ENCODE measurements around the gene PROM1.

PROM1 gene

GRCh38 chr4:15928883-15929282 lies 154.9 kb downstream of the PROM1 start:
- no peak for TF ChIP-seq CTCF (IDR thresholded peaks at IDR 0.05)
- H3K27me3 ChIP-seq, result no peaks in the 10 kb centered on the region
- intact Hi-C loops (cut with DNase I; ENCODE audit: low total_unique reads), result no loop called here

GRCh38 chr4:15926486-15926885 lies 157.3 kb downstream of the PROM1 start:
- TF ChIP-seq CTCF (IDR thresholded peaks at IDR 0.05), result no peak
- Histone ChIP-seq H3K36me3 (no peaks in the 10 kb centered on the region), H3K4me1 (no peaks in the 10 kb centered on the region), H3K9me3 (no peaks in the 10 kb centered on the region), H3K27ac (no peak overlapping the region), H3K4me3 (no peak overlapping the region), H3K27me3 (no peaks in the 10 kb centered on the region)
- DNase-seq, result no peak
- intact Hi-C loops (cut with DNase I; ENCODE audit: low total_unique reads), result no loop called here

More at GRCh38 chr4:15928883-15929282, 154.9 kb downstream of the PROM1 start:
- H3K4me1 ChIP-seq, result no peaks in the 10 kb centered on the region
- no peak for DNase-seq
- no peaks in the 10 kb centered on the region for H3K9me3 ChIP-seq
- H3K27ac ChIP-seq, result no peak overlapping the region
- H3K4me3 ChIP-seq, result no peak overlapping the region
- no peaks in the 10 kb centered on the region for H3K36me3 ChIP-seq

- Histone ChIP-seq H3K27ac (no peak overlapping the region), H3K4me3 (no peak overlapping the region), H3K4me1 (peaks cover 0 to 4% (median 2%) of the 10 kb centered on the region in 4 donors), H3K9me3 (no peaks in the 10 kb centered on the region), H3K27me3 (no peaks in the 10 kb centered on the region), H3K36me3 (no peaks in the 10 kb centered on the region)
- no peak for TF ChIP-seq CTCF (IDR thresholded peaks at IDR 0.05)
- intact Hi-C loops (cut with DNase I; ENCODE audit: low total_unique reads), result no loop called here
- DNase-seq, result no peak
These were observed 158.0 kb downstream of the PROM1 start for GRCh38 chr4:15925830-15926229.

- H3K27me3 ChIP-seq, result no peaks in the 10 kb centered on the region
These were observed 162.3 kb downstream of the PROM1 start for GRCh38 chr4:15921592-15921932.

GRCh38 chr4:15920723-15921591 lies 162.9 kb downstream of the PROM1 start:
- Histone ChIP-seq H3K9me3 (no peaks in the 10 kb centered on the region), H3K36me3 (no peaks in the 10 kb centered on the region), H3K4me3 (no peak overlapping the region), H3K27me3 (no peaks in the 10 kb centered on the region), H3K4me1 (peaks cover 0 to 7% (median 2%) of the 10 kb centered on the region in 4 donors), H3K27ac (no peak overlapping the region)
- TF ChIP-seq CTCF (IDR thresholded peaks at IDR 0.05), result no peak
- intact Hi-C loops (cut with DNase I; ENCODE audit: low total_unique reads), result no loop called here
- peak; percentile 84 to 86 for DNase-seq

More at GRCh38 chr4:15921592-15921932, 162.3 kb downstream of the PROM1 start:
- TF ChIP-seq CTCF (IDR thresholded peaks at IDR 0.05), result no peak
- no peaks in the 10 kb centered on the region for H3K9me3 ChIP-seq
- intact Hi-C loops (cut with DNase I; ENCODE audit: low total_unique reads), result no loop called here
- H3K4me3 ChIP-seq, result no peak overlapping the region
- peaks cover 0 to 7% (median 2%) of the 10 kb centered on the region in 4 donors for H3K4me1 ChIP-seq
- no peak overlapping the region for H3K27ac ChIP-seq
- no peak for DNase-seq
- no peaks in the 10 kb centered on the region for H3K36me3 ChIP-seq
